ENCODE data around the gene IAPP. TPM values are rescaled to one million over a fixed set of nuclear protein-coding genes. Genes with fewer than 3 reads are reported as not detected.

The IAPP gene
- total RNA-seq, 5 donors from 2014 or later (not counting 1 experiment from before 2014, with no cell fraction given): not detected

DNA sequence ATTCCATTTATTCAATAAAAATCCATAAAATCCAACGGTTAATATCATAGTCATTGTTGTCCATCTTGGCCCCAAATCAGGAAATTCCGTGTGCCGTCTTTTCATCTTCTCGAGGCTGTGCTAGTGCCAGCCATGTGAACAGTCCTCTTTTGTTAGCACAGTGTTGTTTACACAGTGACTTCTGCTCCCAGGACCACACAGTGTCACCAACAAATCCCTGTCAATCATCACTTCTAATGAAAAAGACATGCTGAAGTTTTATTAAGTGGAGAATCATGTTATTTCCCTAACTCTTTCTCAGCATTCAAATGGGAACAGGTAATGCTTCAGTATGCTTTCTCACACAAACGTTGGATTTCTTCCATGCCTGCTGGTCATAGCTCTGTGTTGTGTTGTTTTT is 36.0 kb upstream of the IAPP start:
- 76% methylated on average over 4 of the region's 5 CpGs for WGBS (ENCODE audit: insufficient coverage)
- Histone ChIP-seq H3K27me3 (replicated peaks in 1 of 2; ENCODE audit: control insufficient read depth in 2 of 2, extremely low read depth in 1 of 2, insufficient read depth in 2 of 2, low read length in 1 of 2) (no peaks in the 10 kb centered on the region), H3K36me3 (ENCODE audit: control insufficient read depth in 2 of 2, extremely low read depth in 1 of 2, insufficient read depth in 1 of 2, low read length in 1 of 2) (no peaks in the 10 kb centered on the region), H3K4me1 (ENCODE audit: control insufficient read depth in 1 of 2, extremely low read depth in 1 of 2, insufficient read depth in 2 of 2, low read length in 2 of 2) (no peaks in the 10 kb centered on the region), H3K4me3 (ENCODE audit: control insufficient read depth in 1 of 2, extremely low read depth in 1 of 2, low read length in 1 of 2) (no peak overlapping the region), H3K27ac (ENCODE audit: low read length) (no peak overlapping the region), H3K9me3 (no peaks in the 10 kb centered on the region)
- no peaks in the 10 kb centered on the region for H3K9me3 Mint-ChIP-seq
- H3K27me3 Mint-ChIP-seq: peaks cover 2 to 12% of the 10 kb centered on the region in 2 donors
- H3K36me3 Mint-ChIP-seq: no peaks in the 10 kb centered on the region
- H3K27ac Mint-ChIP-seq: no peak overlapping the region
- ATAC-seq (replicated peaks in 1 of 4): no peak
- CTCF ChIA-PET: no interaction called here
- POLR2A ChIA-PET: no interaction called here
- DNase-seq: no peak
- H3K4me3 Mint-ChIP-seq: no peak overlapping the region
- H3K4me1 Mint-ChIP-seq: no peaks in the 10 kb centered on the region

DNA sequence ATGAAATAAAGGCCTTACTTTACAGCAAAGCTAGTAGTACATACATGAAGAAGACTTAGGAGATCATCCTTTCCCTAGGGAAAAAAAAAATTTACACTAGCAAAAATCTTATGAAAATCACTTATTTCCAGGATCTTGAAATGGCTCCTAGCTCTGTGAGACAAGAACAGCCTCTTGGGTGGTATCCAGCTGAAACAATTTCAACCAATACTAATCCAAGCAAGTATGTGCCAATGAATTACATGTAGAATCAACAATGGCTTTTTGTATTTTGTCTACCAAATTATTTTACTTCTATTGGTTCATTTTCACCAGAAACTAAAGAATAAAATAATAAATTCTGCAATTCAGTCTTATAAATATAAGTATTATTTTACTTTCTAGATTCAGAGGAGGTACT is 35.2 kb upstream of the IAPP start:
- no peaks in the 10 kb centered on the region for H3K36me3 ChIP-seq (ENCODE audit: control insufficient read depth in 2 of 2, extremely low read depth in 1 of 2, insufficient read depth in 1 of 2, low read length in 1 of 2)
- CTCF ChIA-PET: no interaction called here

DNA sequence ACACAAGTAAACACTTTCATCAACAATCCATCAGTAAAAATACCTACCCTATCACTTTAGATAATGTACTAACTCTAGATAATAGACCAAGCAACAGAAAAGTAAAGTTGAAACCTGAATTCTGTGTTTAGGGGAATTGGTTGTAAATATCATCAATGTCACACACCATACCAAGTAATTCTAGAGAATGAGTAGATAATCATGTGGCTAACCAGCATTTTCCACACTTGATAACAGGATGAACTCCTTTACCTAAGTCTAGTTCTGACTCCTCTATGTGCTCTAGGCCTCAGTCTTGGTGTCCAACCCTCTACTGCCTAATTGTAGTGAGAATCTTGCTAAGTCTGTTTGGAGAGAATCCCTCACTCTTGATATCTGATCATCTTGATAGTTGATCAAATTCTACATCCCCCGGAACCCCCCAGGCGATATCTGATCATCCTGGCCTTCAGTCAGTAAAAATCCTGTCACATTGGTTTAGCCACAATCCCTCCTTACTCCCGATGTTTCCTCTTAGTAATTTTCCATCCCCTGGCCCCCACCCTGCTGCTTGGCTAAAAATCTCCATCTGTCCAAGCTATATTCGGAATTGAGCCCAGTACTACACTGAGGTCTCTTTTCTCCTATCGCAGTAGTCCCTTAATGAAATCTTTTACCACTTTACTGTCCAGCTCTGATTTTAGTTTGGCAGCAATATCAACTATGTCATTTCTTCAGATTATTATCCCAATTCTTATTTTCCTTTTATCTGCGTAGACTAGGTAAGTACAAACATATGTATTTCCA is 34.5 kb upstream of the IAPP start:
- Histone ChIP-seq H3K27me3 (replicated peaks in 1 of 2; ENCODE audit: control insufficient read depth in 2 of 2, extremely low read depth in 1 of 2, insufficient read depth in 2 of 2, low read length in 1 of 2) (no peaks in the 10 kb centered on the region), H3K27ac (ENCODE audit: low read length) (no peak overlapping the region), H3K36me3 (ENCODE audit: control insufficient read depth in 2 of 2, extremely low read depth in 1 of 2, insufficient read depth in 1 of 2, low read length in 1 of 2) (no peaks in the 10 kb centered on the region), H3K9me3 (no peaks in the 10 kb centered on the region), H3K4me1 (ENCODE audit: control insufficient read depth in 1 of 2, extremely low read depth in 1 of 2, insufficient read depth in 2 of 2, low read length in 2 of 2) (no peaks in the 10 kb centered on the region), H3K4me3 (ENCODE audit: control insufficient read depth in 1 of 2, extremely low read depth in 1 of 2, low read length in 1 of 2) (no peak overlapping the region)
- Mint-ChIP-seq H3K27me3 (peaks cover 2 to 15% of the 10 kb centered on the region in 2 donors), H3K36me3 (no peaks in the 10 kb centered on the region), H3K4me1 (no peaks in the 10 kb centered on the region), H3K9me3 (no peaks in the 10 kb centered on the region), H3K4me3 (no peak overlapping the region), H3K27ac (no peak overlapping the region)
- ChIA-PET CTCF (no interaction called here), POLR2A (no interaction called here)
- no peak for ATAC-seq (replicated peaks in 1 of 4)
- no peak for DNase-seq
- 82% methylated on average over 5 of the region's 6 CpGs for WGBS (ENCODE audit: insufficient coverage)

More for the DNA sequence above, 35.2 kb upstream of the IAPP start:
- Histone ChIP-seq H3K27ac (ENCODE audit: low read length) (no peak overlapping the region), H3K4me3 (ENCODE audit: control insufficient read depth in 1 of 2, extremely low read depth in 1 of 2, low read length in 1 of 2) (no peak overlapping the region), H3K27me3 (replicated peaks in 1 of 2; ENCODE audit: control insufficient read depth in 2 of 2, extremely low read depth in 1 of 2, insufficient read depth in 2 of 2, low read length in 1 of 2) (no peaks in the 10 kb centered on the region), H3K4me1 (ENCODE audit: control insufficient read depth in 1 of 2, extremely low read depth in 1 of 2, insufficient read depth in 2 of 2, low read length in 2 of 2) (no peaks in the 10 kb centered on the region), H3K9me3 (no peaks in the 10 kb centered on the region)
- Mint-ChIP-seq H3K27me3 (peaks cover 2 to 12% of the 10 kb centered on the region in 2 donors), H3K4me3 (no peak overlapping the region), H3K4me1 (no peaks in the 10 kb centered on the region), H3K27ac (no peak overlapping the region), H3K9me3 (no peaks in the 10 kb centered on the region), H3K36me3 (no peaks in the 10 kb centered on the region)
- DNase-seq (no peak), ATAC-seq (replicated peaks in 1 of 4) (no peak)
- POLR2A ChIA-PET: no interaction called here

DNA sequence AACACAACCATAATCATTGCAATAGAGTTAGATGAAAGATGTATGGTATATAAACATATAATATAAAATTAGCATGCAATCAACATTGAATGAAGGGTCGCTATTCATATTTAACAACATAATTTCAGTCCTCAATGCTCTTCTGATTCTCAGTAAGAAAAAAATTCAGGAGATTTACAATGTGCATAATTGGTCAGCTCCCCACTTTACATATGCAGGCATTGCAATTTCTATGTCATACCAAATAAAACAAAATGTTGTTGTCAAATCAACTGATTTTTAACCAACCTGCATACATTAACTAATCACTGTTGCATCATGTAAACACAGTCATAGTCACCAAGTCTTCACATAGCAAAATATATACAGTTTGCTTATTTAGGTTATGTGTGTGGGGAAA is 32.8 kb upstream of the IAPP start:
- CTCF ChIA-PET: no interaction called here
- no peaks in the 10 kb centered on the region for H3K9me3 Mint-ChIP-seq

DNA sequence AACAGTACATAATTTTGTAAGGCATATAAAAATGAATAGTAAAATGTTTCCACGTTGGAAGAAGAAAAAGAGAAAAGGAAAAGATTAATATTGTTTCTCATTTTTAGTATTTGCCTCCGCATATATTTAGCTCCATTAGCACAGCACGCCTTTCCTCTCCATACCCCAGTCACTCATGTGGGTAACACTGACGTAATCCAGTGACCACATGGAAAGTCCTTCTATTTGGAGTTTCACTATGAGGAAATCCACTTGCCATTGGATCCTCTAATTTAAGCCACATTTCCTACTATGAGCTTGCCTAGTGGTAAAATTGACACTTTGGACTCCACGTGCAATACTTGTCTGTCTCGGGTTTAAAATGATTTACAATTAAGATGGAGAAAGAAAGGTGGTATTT is 32.3 kb upstream of the IAPP start:
- ChIA-PET POLR2A (no interaction called here), CTCF (no interaction called here)
- Mint-ChIP-seq H3K27me3 (peaks cover 2 to 15% of the 10 kb centered on the region in 2 donors), H3K4me3 (no peak overlapping the region), H3K27ac (no peak overlapping the region), H3K9me3 (no peaks in the 10 kb centered on the region), H3K36me3 (no peaks in the 10 kb centered on the region), H3K4me1 (no peaks in the 10 kb centered on the region)
- WGBS (ENCODE audit: insufficient coverage): 20% methylated on average over 2 of the region's 6 CpGs
- Histone ChIP-seq H3K36me3 (ENCODE audit: control insufficient read depth in 2 of 2, extremely low read depth in 1 of 2, insufficient read depth in 1 of 2, low read length in 1 of 2) (no peaks in the 10 kb centered on the region), H3K4me3 (ENCODE audit: control insufficient read depth in 1 of 2, extremely low read depth in 1 of 2, low read length in 1 of 2) (no peak overlapping the region), H3K27me3 (replicated peaks in 1 of 2; ENCODE audit: control insufficient read depth in 2 of 2, extremely low read depth in 1 of 2, insufficient read depth in 2 of 2, low read length in 1 of 2) (no peaks in the 10 kb centered on the region), H3K4me1 (ENCODE audit: control insufficient read depth in 1 of 2, extremely low read depth in 1 of 2, insufficient read depth in 2 of 2, low read length in 2 of 2) (no peaks in the 10 kb centered on the region), H3K27ac (ENCODE audit: low read length) (no peak overlapping the region), H3K9me3 (no peaks in the 10 kb centered on the region)
- ATAC-seq (replicated peaks in 1 of 4) (no peak), DNase-seq (no peak)

More for the DNA sequence above, 32.8 kb upstream of the IAPP start:
- no peaks in the 10 kb centered on the region for H3K36me3 ChIP-seq (ENCODE audit: control insufficient read depth in 2 of 2, extremely low read depth in 1 of 2, insufficient read depth in 1 of 2, low read length in 1 of 2)
- no peaks in the 10 kb centered on the region for H3K27me3 ChIP-seq (replicated peaks in 1 of 2; ENCODE audit: control insufficient read depth in 2 of 2, extremely low read depth in 1 of 2, insufficient read depth in 2 of 2, low read length in 1 of 2)
- Mint-ChIP-seq H3K4me1 (no peaks in the 10 kb centered on the region), H3K4me3 (no peak overlapping the region), H3K27me3 (peaks cover 2 to 15% of the 10 kb centered on the region in 2 donors), H3K27ac (no peak overlapping the region), H3K36me3 (no peaks in the 10 kb centered on the region)
- POLR2A ChIA-PET: no interaction called here
- ATAC-seq (replicated peaks in 1 of 4) (no peak), DNase-seq (no peak)
- H3K4me1 ChIP-seq (ENCODE audit: control insufficient read depth in 1 of 2, extremely low read depth in 1 of 2, insufficient read depth in 2 of 2, low read length in 2 of 2): no peaks in the 10 kb centered on the region
- H3K27ac ChIP-seq (ENCODE audit: low read length): no peak overlapping the region
- H3K9me3 ChIP-seq: no peaks in the 10 kb centered on the region
- WGBS (ENCODE audit: insufficient coverage): no CpG with 5 or more reads among the region's 1 CpG
- no peak overlapping the region for H3K4me3 ChIP-seq (ENCODE audit: control insufficient read depth in 1 of 2, extremely low read depth in 1 of 2, low read length in 1 of 2)

DNA sequence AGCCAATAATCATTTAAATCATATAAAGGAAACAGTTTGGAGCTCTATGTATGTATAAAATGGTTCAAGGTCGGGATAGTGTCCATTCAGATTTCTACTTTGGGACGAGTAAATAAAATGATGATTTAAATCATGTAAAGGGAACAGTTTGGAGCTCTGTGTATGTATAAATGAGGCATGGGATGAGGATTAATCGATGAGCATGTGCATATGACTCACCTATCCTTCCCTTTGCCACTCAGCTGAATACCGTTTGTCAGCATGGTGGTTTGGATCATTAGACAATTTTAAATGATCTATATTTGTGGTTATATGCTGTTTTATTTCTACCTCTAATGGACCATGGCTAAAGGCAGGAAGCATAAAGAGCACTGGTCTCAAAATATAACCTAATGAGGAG is 30.9 kb upstream of the IAPP start:
- ATAC-seq (replicated peaks in 1 of 4) (no peak), DNase-seq (no peak)
- no peaks in the 10 kb centered on the region for H3K27me3 ChIP-seq (replicated peaks in 1 of 2; ENCODE audit: control insufficient read depth in 2 of 2, extremely low read depth in 1 of 2, insufficient read depth in 2 of 2, low read length in 1 of 2)
- no peak overlapping the region for H3K4me3 ChIP-seq (ENCODE audit: control insufficient read depth in 1 of 2, extremely low read depth in 1 of 2, low read length in 1 of 2)
- H3K27me3 Mint-ChIP-seq: peaks cover 2 to 15% of the 10 kb centered on the region in 2 donors
- H3K36me3 ChIP-seq (ENCODE audit: control insufficient read depth in 2 of 2, extremely low read depth in 1 of 2, insufficient read depth in 1 of 2, low read length in 1 of 2): no peaks in the 10 kb centered on the region
- H3K4me3 Mint-ChIP-seq: no peak overlapping the region
- H3K4me1 Mint-ChIP-seq: no peaks in the 10 kb centered on the region
- no peak overlapping the region for H3K27ac Mint-ChIP-seq
- ChIA-PET CTCF (interaction anchor here in 1 of 2 donors (0.8 kb wide), 1 partner anchor 14 kb away, joined by 3 read pairs; no protein-coding TSS in a partner anchor), POLR2A (no interaction called here)
- no peaks in the 10 kb centered on the region for H3K9me3 ChIP-seq
- WGBS (ENCODE audit: insufficient coverage): no CpG with 5 or more reads among the region's 4 CpGs
- H3K4me1 ChIP-seq (ENCODE audit: control insufficient read depth in 1 of 2, extremely low read depth in 1 of 2, insufficient read depth in 2 of 2, low read length in 2 of 2): no peaks in the 10 kb centered on the region
- H3K9me3 Mint-ChIP-seq: no peaks in the 10 kb centered on the region
- H3K27ac ChIP-seq (ENCODE audit: low read length): no peak overlapping the region
- H3K36me3 Mint-ChIP-seq: no peaks in the 10 kb centered on the region

DNA sequence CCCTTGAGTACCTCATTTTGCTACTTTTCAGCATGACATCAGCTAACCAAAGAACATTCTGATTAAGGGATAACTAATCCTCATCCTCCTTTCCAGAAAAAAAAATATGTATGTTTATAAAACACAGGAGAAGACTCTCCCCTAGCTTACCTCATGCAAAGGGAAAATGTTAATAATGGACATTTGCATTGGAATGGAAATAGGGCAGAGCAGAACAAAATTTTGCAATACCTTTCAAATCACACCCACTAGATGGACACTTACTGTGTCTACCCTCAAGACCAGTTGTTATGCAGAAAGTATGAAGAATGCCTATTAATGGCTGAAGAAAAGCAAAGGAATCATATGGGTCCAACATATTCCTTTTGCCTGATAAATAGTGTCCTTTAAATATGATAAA is 29.1 kb upstream of the IAPP start:
- Histone ChIP-seq H3K27ac (ENCODE audit: low read length) (no peak overlapping the region), H3K4me3 (ENCODE audit: control insufficient read depth in 1 of 2, extremely low read depth in 1 of 2, low read length in 1 of 2) (no peak overlapping the region), H3K27me3 (replicated peaks in 1 of 2; ENCODE audit: control insufficient read depth in 2 of 2, extremely low read depth in 1 of 2, insufficient read depth in 2 of 2, low read length in 1 of 2) (no peaks in the 10 kb centered on the region), H3K9me3 (no peaks in the 10 kb centered on the region), H3K4me1 (ENCODE audit: control insufficient read depth in 1 of 2, extremely low read depth in 1 of 2, insufficient read depth in 2 of 2, low read length in 2 of 2) (no peaks in the 10 kb centered on the region), H3K36me3 (ENCODE audit: control insufficient read depth in 2 of 2, extremely low read depth in 1 of 2, insufficient read depth in 1 of 2, low read length in 1 of 2) (no peaks in the 10 kb centered on the region)
- H3K4me3 Mint-ChIP-seq: no peak overlapping the region
- ChIA-PET POLR2A (no interaction called here), CTCF (interaction anchor here in 1 of 2 donors (0.6 kb wide), 1 partner anchor 184 kb away, joined by 8 read pairs; no protein-coding TSS in a partner anchor)
- H3K9me3 Mint-ChIP-seq: no peaks in the 10 kb centered on the region
- no peak for DNase-seq
- no peak for ATAC-seq (replicated peaks in 1 of 4)
- H3K4me1 Mint-ChIP-seq: no peaks in the 10 kb centered on the region
- H3K36me3 Mint-ChIP-seq: no peaks in the 10 kb centered on the region
- H3K27me3 Mint-ChIP-seq: peaks cover 3 to 22% of the 10 kb centered on the region in 2 donors
- H3K27ac Mint-ChIP-seq: no peak overlapping the region

All from T-cell (primary cell).